Mucosa of descending colon (tissue), 3 donors: Measurements from ENCODE around the gene CCL8. TPM values are rescaled to one million over a fixed set of nuclear protein-coding genes. Genes with fewer than 3 reads are reported as not detected.

Source experiments
- ATAC-seq: fragments of 200-7000 bp; cut with Tn5 transposase; one replicate; pipeline ENCODE4 v1.9.1; 2020; ENCODE audit warnings: mild to moderate bottlenecking, moderate library complexity
- DNase-seq, 3 donors: peaks; one replicate each; pipeline ENCODE4 v3.0.0-alpha.2; 2020
- H3K36me3 ChIP-seq: fragments of 200-600 bp; one replicate; pipeline ENCODE4 v1.8.0; 2021; ENCODE audit warnings: low read depth, mild to moderate bottlenecking
- H3K4me1 ChIP-seq: fragments of 200-600 bp; one replicate; pipeline ENCODE4 v1.8.0; 2021; ENCODE audit warnings: low read depth, mild to moderate bottlenecking
- H3K4me3 ChIP-seq: fragments of 200-600 bp; one replicate; pipeline ENCODE4 v1.8.0; 2021; ENCODE audit warnings: mild to moderate bottlenecking
- H3K9me3 ChIP-seq: fragments of 200-600 bp; one replicate; pipeline ENCODE4 v1.8.0; 2021; ENCODE audit warnings: mild to moderate bottlenecking
- intact Hi-C, 2 donors: fragments of 100-400 bp; cut with DNase I in 1 of 2; cut with micrococcal nuclease in 1 of 2; formaldehyde crosslinking; loops; one replicate each; pipeline versions ENCODE4 v1.11.0 to v1.11.1; 2022; cut with DNase I, micrococcal nuclease
- total RNA-seq, 3 donors: library from RNA; stranded (reverse); fragmentation: NEBNext Ultra II Directional in 2 of 3; extraction: Animal tissue kit (Norgen Biotek cat#: 25700) in 2 of 3; gene quantifications; one replicate each; pipeline versions ENCODE4 v1.2.1 to v1.2.4, GENCODE V29; 2021 to 2023
- TF ChIP-seq, protein P1 (sequence below): fragments of 200-600 bp; IDR thresholded peaks from one replicate; pipeline ENCODE4 v1.8.0; 2022; ENCODE audit warnings: antibody characterized with exemption, mild to moderate bottlenecking
- donor health status: DM: no; HTN: no; CAD: no; lungs with moderate emphysema.
- donor health status: DM: no; HTN: no; CAD: no.
- donor health status: DM: no; HTN: yes; CAD: no.

Gene CCL8
- total RNA-seq, 3 donors from 2014 or later = 1.6 to 2.7 (median 1.6) TPM

DNA sequence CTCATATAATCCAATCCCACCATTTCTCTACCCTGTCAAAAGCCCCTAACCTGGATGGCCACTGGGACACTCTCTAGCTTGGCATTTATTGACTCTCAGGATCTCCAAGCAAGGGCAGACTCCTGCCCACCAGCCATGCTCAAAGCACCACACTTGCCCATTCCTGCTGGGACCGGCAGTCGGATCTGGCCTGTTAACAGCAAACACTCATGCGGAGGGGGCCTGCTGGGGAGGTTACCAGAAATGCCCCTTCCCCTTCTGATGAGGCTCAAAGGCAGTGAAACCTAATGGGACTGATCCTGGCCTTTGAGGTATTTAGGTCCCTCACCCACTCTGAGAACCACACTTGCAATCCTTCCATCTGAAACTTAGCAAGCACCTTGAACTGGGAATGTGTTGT lies 50.3 kb downstream of the CCL8 start:
- TF ChIP-seq, protein P1, sequence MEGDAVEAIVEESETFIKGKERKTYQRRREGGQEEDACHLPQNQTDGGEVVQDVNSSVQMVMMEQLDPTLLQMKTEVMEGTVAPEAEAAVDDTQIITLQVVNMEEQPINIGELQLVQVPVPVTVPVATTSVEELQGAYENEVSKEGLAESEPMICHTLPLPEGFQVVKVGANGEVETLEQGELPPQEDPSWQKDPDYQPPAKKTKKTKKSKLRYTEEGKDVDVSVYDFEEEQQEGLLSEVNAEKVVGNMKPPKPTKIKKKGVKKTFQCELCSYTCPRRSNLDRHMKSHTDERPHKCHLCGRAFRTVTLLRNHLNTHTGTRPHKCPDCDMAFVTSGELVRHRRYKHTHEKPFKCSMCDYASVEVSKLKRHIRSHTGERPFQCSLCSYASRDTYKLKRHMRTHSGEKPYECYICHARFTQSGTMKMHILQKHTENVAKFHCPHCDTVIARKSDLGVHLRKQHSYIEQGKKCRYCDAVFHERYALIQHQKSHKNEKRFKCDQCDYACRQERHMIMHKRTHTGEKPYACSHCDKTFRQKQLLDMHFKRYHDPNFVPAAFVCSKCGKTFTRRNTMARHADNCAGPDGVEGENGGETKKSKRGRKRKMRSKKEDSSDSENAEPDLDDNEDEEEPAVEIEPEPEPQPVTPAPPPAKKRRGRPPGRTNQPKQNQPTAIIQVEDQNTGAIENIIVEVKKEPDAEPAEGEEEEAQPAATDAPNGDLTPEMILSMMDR = no peak
- Histone ChIP-seq H3K36me3 (no peaks in the 10 kb centered on the region), H3K4me3 (no peak overlapping the region), H3K4me1 (no peaks in the 10 kb centered on the region), H3K9me3 (no peaks in the 10 kb centered on the region)
- DNase-seq (no peak), ATAC-seq (no peak)
- intact Hi-C loops = no loop called here

DNA sequence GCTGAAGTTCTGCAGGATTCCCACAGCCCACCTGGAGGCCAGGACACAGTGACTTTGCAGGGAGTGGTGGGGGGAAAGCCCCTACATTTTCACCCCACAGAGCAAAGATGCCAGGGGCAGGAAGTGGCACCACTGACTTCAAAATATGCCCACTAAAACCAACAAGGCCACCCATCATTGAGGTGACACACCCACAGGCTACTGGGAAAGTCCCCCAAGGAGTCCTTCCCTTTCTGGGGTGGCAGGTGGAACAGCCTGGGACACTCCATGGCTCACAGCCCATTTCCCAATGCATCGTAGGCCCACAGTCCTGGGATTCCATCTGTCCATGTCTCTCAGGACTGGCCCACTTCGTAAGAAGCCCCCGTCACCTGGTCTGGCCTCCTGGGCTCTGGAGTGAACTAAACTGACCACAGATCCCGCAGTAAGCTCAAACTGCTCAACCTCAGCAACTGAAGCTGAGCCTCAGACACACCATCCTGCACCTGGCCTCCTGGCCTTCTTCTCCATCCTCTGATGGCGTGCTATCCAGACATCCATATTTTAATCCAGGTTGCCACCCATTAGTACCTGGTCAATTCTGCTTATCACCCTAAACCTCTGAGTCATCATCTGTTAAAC lies 51.3 kb downstream of the CCL8 start:
- Histone ChIP-seq H3K36me3 (no peaks in the 10 kb centered on the region), H3K4me1 (no peaks in the 10 kb centered on the region), H3K4me3 (no peak overlapping the region), H3K9me3 (no peaks in the 10 kb centered on the region)
- intact Hi-C loops = no loop called here
- no peak for ATAC-seq
- TF ChIP-seq, protein P1 = no peak
- no peak for DNase-seq

DNA sequence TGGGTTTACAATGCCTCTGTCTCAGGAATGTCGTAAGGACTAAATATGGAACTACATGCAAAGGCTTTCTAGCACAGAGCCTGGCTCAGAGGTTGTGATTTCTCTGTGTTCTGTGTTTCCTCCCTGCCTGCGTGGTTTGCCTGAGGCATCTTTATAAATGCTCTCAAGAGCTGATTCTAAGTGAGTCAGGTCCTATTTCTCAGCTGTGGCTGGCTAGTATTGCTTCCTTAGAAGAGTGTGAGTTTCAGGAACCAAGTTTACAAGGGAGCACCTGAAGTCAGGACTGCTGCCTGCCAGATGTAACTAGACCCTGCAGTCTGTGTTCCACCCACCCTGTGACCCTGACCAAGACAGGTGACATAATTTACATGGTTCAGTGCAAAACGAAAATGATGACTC lies 51.8 kb downstream of the CCL8 start:
- ATAC-seq (peak; percentile 60), DNase-seq (no peak)
- TF ChIP-seq, protein P1 = no peak

More for the DNA sequence above, 51.8 kb downstream of the CCL8 start:
- Histone ChIP-seq H3K36me3 (no peaks in the 10 kb centered on the region), H3K9me3 (no peaks in the 10 kb centered on the region), H3K4me1 (no peaks in the 10 kb centered on the region), H3K4me3 (no peak overlapping the region)
- intact Hi-C loops = no loop called here

Other genes with a start within 250 kb of the CCL8 start
- 10 to 100 TPM in 2 of 3 donors, 1 to 10 TPM in 1; 7.1 to 65.6 (median 39.7) TPM for gene CCL2, start 64.2 kb upstream of the CCL8 start, total RNA-seq
- gene CCL7, start 49.2 kb upstream of the CCL8 start, total RNA-seq = not detected
- gene CCL11, start 33.7 kb upstream of the CCL8 start, total RNA-seq = 10 to 100 TPM in 1 of 3 donors, 1 to 10 TPM in 1, under 1 TPM in 1; 0.72 to 22.3 (median 3.6) TPM
- gene CCL13, start 37.0 kb downstream of the CCL8 start, total RNA-seq = 1 to 10 TPM; 1.9 to 6.5 (median 2.2) TPM
- gene CCL1, start 43.8 kb downstream of the CCL8 start, total RNA-seq = not detected